ENCODE results near the gene PKMYT1. TPM values are rescaled to one million over a fixed set of nuclear protein-coding genes. Genes with fewer than 3 reads are reported as not detected.

The PKMYT1 gene
- total and polyA plus RNA-seq, 2 of the 4 experiments (the other 2 are of a cell fraction) = 1.8 to 14.9 TPM

DNA sequence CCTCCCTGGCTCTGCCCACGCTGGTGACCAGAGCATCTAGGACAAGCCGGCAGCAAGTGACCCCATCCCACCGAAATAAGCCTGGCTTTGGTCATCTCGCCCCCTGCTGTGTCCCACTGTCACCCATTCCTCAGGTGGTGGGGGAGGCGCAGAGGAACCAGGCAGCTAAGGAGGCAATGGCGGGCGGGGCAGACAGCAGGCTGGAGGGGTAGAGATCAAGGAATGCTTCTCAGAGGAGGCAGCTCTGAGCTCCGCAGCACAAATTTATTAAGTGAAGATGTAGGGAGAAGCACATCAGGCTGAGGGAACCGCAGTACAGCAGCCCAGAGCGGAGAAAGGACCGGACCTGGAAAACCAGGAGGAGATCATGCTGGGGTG is 23.7 kb downstream of the PKMYT1 start:
- in situ Hi-C loops (cut with MboI; ENCODE audit: low sequenced_read_pairs) = no loop called here
- no peak for TF ChIP-seq FOS (IDR thresholded peaks at IDR 0.05; ENCODE audit: low read depth, low read length)
- TF ChIP-seq RFX5 (IDR thresholded peaks at IDR 0.05; ENCODE audit: low read depth, low read length) = no peak
- no peak for TF ChIP-seq MXI1 (IDR thresholded peaks at IDR 0.05; ENCODE audit: borderline replicate concordance, low read depth, low read length)
- TF ChIP-seq SMC3 (IDR thresholded peaks at IDR 0.05; ENCODE audit: low read depth, low read length) = no peak
- TF ChIP-seq RCOR1 (IDR thresholded peaks at IDR 0.05; ENCODE audit: insufficient replicate concordance, low read length) = no peak
- TF ChIP-seq NFE2L2 (IDR thresholded peaks at IDR 0.05; ENCODE audit: low read depth, low read length) = no peak
- TF ChIP-seq POLR2A (IDR thresholded peaks at IDR 0.05; ENCODE audit: low read depth, low read length) = no peak
- TF ChIP-seq BHLHE40 (IDR thresholded peaks at IDR 0.05; ENCODE audit: low read depth, low read length) = no peak
- TF ChIP-seq, protein P1, sequence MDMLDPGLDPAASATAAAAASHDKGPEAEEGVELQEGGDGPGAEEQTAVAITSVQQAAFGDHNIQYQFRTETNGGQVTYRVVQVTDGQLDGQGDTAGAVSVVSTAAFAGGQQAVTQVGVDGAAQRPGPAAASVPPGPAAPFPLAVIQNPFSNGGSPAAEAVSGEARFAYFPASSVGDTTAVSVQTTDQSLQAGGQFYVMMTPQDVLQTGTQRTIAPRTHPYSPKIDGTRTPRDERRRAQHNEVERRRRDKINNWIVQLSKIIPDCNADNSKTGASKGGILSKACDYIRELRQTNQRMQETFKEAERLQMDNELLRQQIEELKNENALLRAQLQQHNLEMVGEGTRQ (IDR thresholded peaks at IDR 0.05; ENCODE audit: low read depth, low read length) = no peak
- TF ChIP-seq, protein P2, sequence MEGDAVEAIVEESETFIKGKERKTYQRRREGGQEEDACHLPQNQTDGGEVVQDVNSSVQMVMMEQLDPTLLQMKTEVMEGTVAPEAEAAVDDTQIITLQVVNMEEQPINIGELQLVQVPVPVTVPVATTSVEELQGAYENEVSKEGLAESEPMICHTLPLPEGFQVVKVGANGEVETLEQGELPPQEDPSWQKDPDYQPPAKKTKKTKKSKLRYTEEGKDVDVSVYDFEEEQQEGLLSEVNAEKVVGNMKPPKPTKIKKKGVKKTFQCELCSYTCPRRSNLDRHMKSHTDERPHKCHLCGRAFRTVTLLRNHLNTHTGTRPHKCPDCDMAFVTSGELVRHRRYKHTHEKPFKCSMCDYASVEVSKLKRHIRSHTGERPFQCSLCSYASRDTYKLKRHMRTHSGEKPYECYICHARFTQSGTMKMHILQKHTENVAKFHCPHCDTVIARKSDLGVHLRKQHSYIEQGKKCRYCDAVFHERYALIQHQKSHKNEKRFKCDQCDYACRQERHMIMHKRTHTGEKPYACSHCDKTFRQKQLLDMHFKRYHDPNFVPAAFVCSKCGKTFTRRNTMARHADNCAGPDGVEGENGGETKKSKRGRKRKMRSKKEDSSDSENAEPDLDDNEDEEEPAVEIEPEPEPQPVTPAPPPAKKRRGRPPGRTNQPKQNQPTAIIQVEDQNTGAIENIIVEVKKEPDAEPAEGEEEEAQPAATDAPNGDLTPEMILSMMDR (conservative IDR thresholded peaks at IDR 0.05; ENCODE audit: low read depth, low read length) = no peak
- no peak for TF ChIP-seq MAFK (IDR thresholded peaks at IDR 0.05; ENCODE audit: low read depth, low read length)
- TF ChIP-seq CEBPB (IDR thresholded peaks at IDR 0.05; ENCODE audit: low read depth, low read length) = no peak
- TF ChIP-seq RAD21 (IDR thresholded peaks at IDR 0.05; ENCODE audit: low read length) = no peak
- TF ChIP-seq MAZ (IDR thresholded peaks at IDR 0.05; ENCODE audit: borderline replicate concordance, low read depth, low read length) = no peak
- no peak for TF ChIP-seq CHD1 (IDR thresholded peaks at IDR 0.05; ENCODE audit: low read depth, low read length)
- TF ChIP-seq, protein P3, sequence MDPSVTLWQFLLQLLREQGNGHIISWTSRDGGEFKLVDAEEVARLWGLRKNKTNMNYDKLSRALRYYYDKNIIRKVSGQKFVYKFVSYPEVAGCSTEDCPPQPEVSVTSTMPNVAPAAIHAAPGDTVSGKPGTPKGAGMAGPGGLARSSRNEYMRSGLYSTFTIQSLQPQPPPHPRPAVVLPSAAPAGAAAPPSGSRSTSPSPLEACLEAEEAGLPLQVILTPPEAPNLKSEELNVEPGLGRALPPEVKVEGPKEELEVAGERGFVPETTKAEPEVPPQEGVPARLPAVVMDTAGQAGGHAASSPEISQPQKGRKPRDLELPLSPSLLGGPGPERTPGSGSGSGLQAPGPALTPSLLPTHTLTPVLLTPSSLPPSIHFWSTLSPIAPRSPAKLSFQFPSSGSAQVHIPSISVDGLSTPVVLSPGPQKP (IDR thresholded peaks at IDR 0.05; ENCODE audit: borderline replicate concordance, low read depth, low read length) = no peak
- Histone ChIP-seq H3K4me2 (ENCODE audit: low read depth, low read length) (no peak overlapping the region), H3K27ac (ENCODE audit: insufficient read depth, low read length) (no peak overlapping the region), H3K4ac (ENCODE audit: low read depth, low read length) (no peak overlapping the region), H2AK9ac (replicated peaks; ENCODE audit: low read depth, low read length, poor library complexity) (no peak overlapping the region), H4K8ac (ENCODE audit: low read depth in 2 of 2, low read length in 2 of 2) (no peak overlapping the region), H2AFZ (replicated peaks; ENCODE audit: low read length, poor library complexity) (no peak overlapping the region), H3K27me3 (ENCODE audit: control insufficient read depth, insufficient read depth, low read length) (peaks cover 47% of the 10 kb centered on the region), H3K23ac (ENCODE audit: low read depth, low read length) (no peak overlapping the region), H3K9me1 (ENCODE audit: insufficient read depth, low read length) (no peaks in the 10 kb centered on the region), H2AK5ac (ENCODE audit: low read depth, low read length) (no peak overlapping the region), H3K36me3 (ENCODE audit: control insufficient read depth, insufficient read depth, low read length) (no peaks in the 10 kb centered on the region), H3K14ac (replicated peaks; ENCODE audit: low read depth, low read length) (no peak overlapping the region), H3K79me1 (ENCODE audit: low read depth in 1 of 2, low read length in 2 of 2) (no peaks in the 10 kb centered on the region), H2BK5ac (ENCODE audit: low read depth, low read length, poor library complexity, severe bottlenecking) (no peak overlapping the region), H3K9ac (ENCODE audit: low read depth, low read length) (no peak overlapping the region), H3K9me3 (ENCODE audit: control insufficient read depth, insufficient read depth, low read length) (no peaks in the 10 kb centered on the region), H3K4me1 (ENCODE audit: control insufficient read depth, insufficient read depth, low read length) (no peaks in the 10 kb centered on the region), H2BK20ac (ENCODE audit: low read depth, low read length) (no peak overlapping the region), H2BK120ac (ENCODE audit: low read depth, low read length) (no peak overlapping the region), H4K20me1 (ENCODE audit: insufficient read depth, low read length) (no peaks in the 10 kb centered on the region), H2BK15ac (ENCODE audit: low read depth, low read length) (no peak overlapping the region), H4K91ac (ENCODE audit: insufficient read depth, low read depth, low read length) (no peak overlapping the region), H3K18ac (ENCODE audit: low read depth, low read length) (no peak overlapping the region), H3K4me3 (ENCODE audit: insufficient read depth, low read depth, low read length) (no peak overlapping the region), H4K5ac (ENCODE audit: low read depth, low read length) (no peak overlapping the region), H3K56ac (ENCODE audit: extremely low read depth, insufficient read depth, low read length) (no peak overlapping the region)
- no peak for ATAC-seq (ENCODE audit: low read depth)
- no TSS peak for BruUV-seq (replicated peaks)
- ChIA-PET CTCF (no interaction called here), POLR2A (ENCODE audit: unreplicated experiment) (no interaction called here)
- no peak for DNase-seq
- WGBS, 2 experiments (ENCODE audit: extremely low coverage in 2 of 2, insufficient read length in 1 of 2) = 78% methylated on average over 2 of the region's 11 CpGs; no CpG with 5 or more reads in 1 of the 2 experiments
- dilution Hi-C loops (cut with HindIII; ENCODE audit: low sequenced_read_pairs, unreplicated experiment) = no loop called here
- intact Hi-C loops (cut with micrococcal nuclease) = no loop called here
